ENCODE measurements around the gene CFAP58. TPM values are rescaled to one million over a fixed set of nuclear protein-coding genes. Genes with fewer than 3 reads are reported as not detected.

CFAP58 gene
- total RNA-seq, 4 donors from 2014 or later, result 0.29 to 2.2 (median 1.3) TPM

- Histone ChIP-seq H3K27ac (no peak overlapping the region), H3K36me3 (no peaks in the 10 kb centered on the region), H3K4me3 (no peak overlapping the region), H3K4me1 (no peaks in the 10 kb centered on the region), H3K9me3 (no peaks in the 10 kb centered on the region), H3K27me3 (no peaks in the 10 kb centered on the region)
- no peak for DNase-seq
- TF ChIP-seq POLR2A (IDR thresholded peaks at IDR 0.05), result no peak
- TF ChIP-seq, protein P1, sequence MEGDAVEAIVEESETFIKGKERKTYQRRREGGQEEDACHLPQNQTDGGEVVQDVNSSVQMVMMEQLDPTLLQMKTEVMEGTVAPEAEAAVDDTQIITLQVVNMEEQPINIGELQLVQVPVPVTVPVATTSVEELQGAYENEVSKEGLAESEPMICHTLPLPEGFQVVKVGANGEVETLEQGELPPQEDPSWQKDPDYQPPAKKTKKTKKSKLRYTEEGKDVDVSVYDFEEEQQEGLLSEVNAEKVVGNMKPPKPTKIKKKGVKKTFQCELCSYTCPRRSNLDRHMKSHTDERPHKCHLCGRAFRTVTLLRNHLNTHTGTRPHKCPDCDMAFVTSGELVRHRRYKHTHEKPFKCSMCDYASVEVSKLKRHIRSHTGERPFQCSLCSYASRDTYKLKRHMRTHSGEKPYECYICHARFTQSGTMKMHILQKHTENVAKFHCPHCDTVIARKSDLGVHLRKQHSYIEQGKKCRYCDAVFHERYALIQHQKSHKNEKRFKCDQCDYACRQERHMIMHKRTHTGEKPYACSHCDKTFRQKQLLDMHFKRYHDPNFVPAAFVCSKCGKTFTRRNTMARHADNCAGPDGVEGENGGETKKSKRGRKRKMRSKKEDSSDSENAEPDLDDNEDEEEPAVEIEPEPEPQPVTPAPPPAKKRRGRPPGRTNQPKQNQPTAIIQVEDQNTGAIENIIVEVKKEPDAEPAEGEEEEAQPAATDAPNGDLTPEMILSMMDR (IDR thresholded peaks at IDR 0.05), result no peak
- intact Hi-C loops (cut with DNase I; ENCODE audit: low total_unique reads), result no loop called here
Observed at GRCh38 chr10:104367904-104368303, 14.3 kb downstream of the CFAP58 start.

- DNase-seq, result no peak
- Histone ChIP-seq H3K27ac (no peak overlapping the region), H3K27me3 (no peaks in the 10 kb centered on the region), H3K4me1 (no peaks in the 10 kb centered on the region), H3K4me3 (no peak overlapping the region), H3K36me3 (no peaks in the 10 kb centered on the region), H3K9me3 (no peaks in the 10 kb centered on the region)
- intact Hi-C loops (cut with DNase I; ENCODE audit: low total_unique reads), result no loop called here
- TF ChIP-seq POLR2A (IDR thresholded peaks at IDR 0.05), result no peak
- TF ChIP-seq, protein P1 (IDR thresholded peaks at IDR 0.05), result no peak
Observed at GRCh38 chr10:104368381-104368780, 14.7 kb downstream of the CFAP58 start.

GRCh38 chr10:104371753-104372152 is 18.1 kb downstream of the CFAP58 start:
- intact Hi-C loops (cut with DNase I; ENCODE audit: low total_unique reads), result no loop called here
- no peak overlapping the region for H3K4me3 ChIP-seq
- TF ChIP-seq, protein P1 (IDR thresholded peaks at IDR 0.05), result no peak
- no peak for TF ChIP-seq POLR2A (IDR thresholded peaks at IDR 0.05)
- no peak for DNase-seq
- H3K27ac ChIP-seq, result no peak overlapping the region
- no peaks in the 10 kb centered on the region for H3K9me3 ChIP-seq
- H3K4me1 ChIP-seq, result no peaks in the 10 kb centered on the region
- H3K36me3 ChIP-seq, result no peaks in the 10 kb centered on the region
- H3K27me3 ChIP-seq, result no peaks in the 10 kb centered on the region

DNA sequence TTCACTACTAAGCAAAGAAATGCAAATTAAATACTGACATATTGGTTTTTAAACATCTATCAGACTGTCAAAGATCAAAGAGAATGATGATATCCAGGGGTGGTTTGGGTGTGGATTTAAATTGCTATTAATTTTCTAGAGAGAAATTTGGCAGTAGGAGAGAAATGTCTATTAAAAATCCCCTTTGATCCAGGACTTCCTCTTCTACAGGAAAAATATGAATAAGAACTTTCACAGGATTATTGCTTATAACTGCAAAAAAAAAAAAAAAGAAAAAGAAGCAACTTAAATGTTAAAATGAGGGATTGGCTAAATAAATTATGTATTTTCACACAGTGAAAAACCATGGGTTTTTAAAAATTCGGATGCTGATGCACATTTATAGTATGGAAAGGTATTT is 21.0 kb downstream of the CFAP58 start:
- TF ChIP-seq POLR2A (IDR thresholded peaks at IDR 0.05), result no peak
- TF ChIP-seq, protein P1 (IDR thresholded peaks at IDR 0.05), result no peak
- no peak for DNase-seq
- Histone ChIP-seq H3K9me3 (no peaks in the 10 kb centered on the region), H3K27ac (no peak overlapping the region), H3K36me3 (no peaks in the 10 kb centered on the region), H3K4me3 (no peak overlapping the region), H3K27me3 (no peaks in the 10 kb centered on the region), H3K4me1 (no peaks in the 10 kb centered on the region)
- intact Hi-C loops (cut with DNase I; ENCODE audit: low total_unique reads), result no loop called here

DNA sequence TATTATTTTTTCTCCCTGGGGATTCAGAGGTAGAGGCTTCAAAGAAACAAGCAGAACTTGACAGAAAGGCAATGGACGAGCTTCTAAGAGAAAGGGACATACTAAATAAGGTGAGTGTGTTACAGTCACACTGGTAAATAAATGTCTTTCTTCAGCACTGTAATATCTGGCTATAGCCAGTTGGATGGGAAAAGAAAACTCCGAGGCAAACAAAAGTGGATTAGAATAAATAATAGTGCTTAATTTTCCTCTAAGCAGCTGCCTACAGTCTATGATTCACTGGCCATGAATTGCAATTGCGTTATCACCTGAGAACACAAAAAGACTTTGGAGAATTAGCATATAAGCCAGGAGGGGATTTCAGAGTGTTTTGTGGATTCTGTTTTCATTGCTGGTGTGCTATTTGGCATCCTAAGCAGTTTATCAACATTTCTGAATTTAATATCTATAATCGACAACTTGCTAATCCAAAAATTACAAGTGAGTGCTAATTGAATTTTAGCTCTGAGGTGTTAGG is 23.2 kb downstream of the CFAP58 start:
- Histone ChIP-seq H3K27ac (no peak overlapping the region), H3K27me3 (no peaks in the 10 kb centered on the region), H3K36me3 (no peaks in the 10 kb centered on the region), H3K9me3 (no peaks in the 10 kb centered on the region), H3K4me1 (no peaks in the 10 kb centered on the region), H3K4me3 (no peak overlapping the region)
- no peak for DNase-seq
- intact Hi-C loops (cut with DNase I; ENCODE audit: low total_unique reads), result no loop called here
- no peak for TF ChIP-seq POLR2A (IDR thresholded peaks at IDR 0.05)
- TF ChIP-seq, protein P1 (IDR thresholded peaks at IDR 0.05), result no peak

All from uterus (tissue), 4 donors.